ENCODE measurements around the gene CCPG1.
"Not testable (repeated sequence)": the region's sequence is repeated elsewhere in the genome, so short reads cannot be mapped to it uniquely, and the experiment has no call there.

The CCPG1 gene

GRCh38 chr15:55422089-55422488 is 13.9 kb upstream of the CCPG1 start:
- Histone ChIP-seq H3K4me1 (ENCODE audit: control insufficient read depth in 2 of 2, insufficient read depth in 1 of 2, low read depth in 1 of 2, low read length in 2 of 2) (no peaks in the 10 kb centered on the region), H2BK15ac (ENCODE audit: low read length) (no peak overlapping the region), H3K4me3 (ENCODE audit: low read length in 2 of 2) (no peak overlapping the region), H4K91ac (ENCODE audit: low read depth, low read length, poor library complexity) (no peak overlapping the region), H3K9me3 (replicated peaks in 1 of 2; ENCODE audit: control insufficient read depth in 2 of 2, insufficient read depth in 1 of 2, low read depth in 1 of 2, low read length in 2 of 2) (no peaks in the 10 kb centered on the region), H2AK5ac (ENCODE audit: low read depth, low read length) (no peak overlapping the region), H3K27ac (replicated peaks; ENCODE audit: low read length) (no peak overlapping the region), H3K4ac (ENCODE audit: low read length) (no peak overlapping the region), H3K23ac (ENCODE audit: low read depth, low read length, poor library complexity) (no peak overlapping the region), H2BK5ac (ENCODE audit: low read length) (no peak overlapping the region), H2AFZ (ENCODE audit: low read length) (no peak overlapping the region), H3K36me3 (replicated peaks in 1 of 2; ENCODE audit: control insufficient read depth in 2 of 2, insufficient read depth in 2 of 2, low read length in 2 of 2) (no peaks in the 10 kb centered on the region), H4K8ac (ENCODE audit: low read depth, low read length) (no peak overlapping the region), H3K4me2 (ENCODE audit: insufficient read depth, low read length, poor library complexity, severe bottlenecking) (no peak overlapping the region), H2BK120ac (ENCODE audit: low read depth, low read length) (no peak overlapping the region), H2BK12ac (ENCODE audit: low read length) (no peak overlapping the region), H3K9ac (ENCODE audit: low read depth, low read length, poor library complexity) (no peak overlapping the region), H3K79me1 (ENCODE audit: low read depth, low read length) (no peaks in the 10 kb centered on the region), H3K18ac (ENCODE audit: low read length) (no peak overlapping the region), H3K27me3 (ENCODE audit: control insufficient read depth in 3 of 3, insufficient read depth in 3 of 3, low read depth in 1 of 3, low read length in 3 of 3) (no peaks in the 10 kb centered on the region), H3K14ac (ENCODE audit: low read length) (no peak overlapping the region)
- WGBS, 2 donors (ENCODE audit: extremely low coverage in 2 of 2, insufficient read length in 2 of 2, insufficient replicate concordance in 1 of 2): no CpG with 5 or more reads among the region's 1 CpG
- DNase-seq (ENCODE audit: low spot score): no peak

DNA sequence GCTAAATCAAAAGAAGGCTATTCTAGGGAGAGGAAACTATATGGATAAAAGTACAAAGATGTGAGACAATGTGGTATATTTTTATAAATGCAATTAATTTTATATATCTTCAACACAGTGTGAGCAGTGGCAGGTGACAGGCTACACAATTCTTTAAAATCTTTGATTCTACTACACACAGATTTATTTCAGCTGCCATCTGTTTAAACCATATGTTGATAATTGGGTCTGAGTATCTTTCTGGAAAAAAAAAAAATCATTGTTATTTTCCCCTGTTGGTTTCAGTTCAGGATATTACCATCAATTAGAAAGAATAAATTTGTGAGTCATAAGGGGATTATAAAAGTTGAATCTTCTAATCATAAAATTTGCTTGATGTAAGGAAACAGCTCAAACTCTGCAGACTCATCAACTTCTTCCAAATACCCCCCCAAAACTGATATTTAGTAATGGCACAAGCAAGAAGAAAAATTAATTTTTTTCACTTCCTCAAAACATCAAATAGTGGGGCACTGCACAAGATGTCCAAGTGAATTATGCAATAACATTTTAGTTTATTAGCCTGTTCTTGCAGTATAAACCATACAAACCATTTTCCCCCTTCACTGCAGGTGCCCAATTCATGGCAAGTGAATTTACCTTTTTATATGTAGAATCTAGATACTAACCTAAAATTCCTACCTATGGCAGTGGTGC is 12.2 kb upstream of the CCPG1 start:
- H3K4me2 ChIP-seq (ENCODE audit: insufficient read depth, low read length, poor library complexity, severe bottlenecking): no peak overlapping the region
- DNase-seq (ENCODE audit: low spot score): no peak
- no peak overlapping the region for H3K9ac ChIP-seq (ENCODE audit: low read depth, low read length, poor library complexity)
- H2AFZ ChIP-seq (ENCODE audit: low read length): no peak overlapping the region
- no peak overlapping the region for H2AK5ac ChIP-seq (ENCODE audit: low read depth, low read length)
- H3K9me3 ChIP-seq (replicated peaks in 1 of 2; ENCODE audit: control insufficient read depth in 2 of 2, insufficient read depth in 1 of 2, low read depth in 1 of 2, low read length in 2 of 2): no peaks in the 10 kb centered on the region
- no peak overlapping the region for H2BK15ac ChIP-seq (ENCODE audit: low read length)
- no peaks in the 10 kb centered on the region for H3K4me1 ChIP-seq (ENCODE audit: control insufficient read depth in 2 of 2, insufficient read depth in 1 of 2, low read depth in 1 of 2, low read length in 2 of 2)
- no peak overlapping the region for H4K8ac ChIP-seq (ENCODE audit: low read depth, low read length)
- H3K27me3 ChIP-seq (ENCODE audit: control insufficient read depth in 3 of 3, insufficient read depth in 3 of 3, low read depth in 1 of 3, low read length in 3 of 3): no peaks in the 10 kb centered on the region
- no peak overlapping the region for H2BK120ac ChIP-seq (ENCODE audit: low read depth, low read length)
- H3K4me3 ChIP-seq (ENCODE audit: low read length in 2 of 2): no peak overlapping the region
- H3K79me1 ChIP-seq (ENCODE audit: low read depth, low read length): no peaks in the 10 kb centered on the region
- H2BK5ac ChIP-seq (ENCODE audit: low read length): no peak overlapping the region
- H3K18ac ChIP-seq (ENCODE audit: low read length): no peak overlapping the region
- H2BK12ac ChIP-seq (ENCODE audit: low read length): no peak overlapping the region
- no peak overlapping the region for H3K14ac ChIP-seq (ENCODE audit: low read length)
- H4K91ac ChIP-seq (ENCODE audit: low read depth, low read length, poor library complexity): no peak overlapping the region
- H3K23ac ChIP-seq (ENCODE audit: low read depth, low read length, poor library complexity): no peak overlapping the region
- no peak overlapping the region for H3K27ac ChIP-seq (replicated peaks; ENCODE audit: low read length)
- no peak overlapping the region for H3K4ac ChIP-seq (ENCODE audit: low read length)
- no peaks in the 10 kb centered on the region for H3K36me3 ChIP-seq (replicated peaks in 1 of 2; ENCODE audit: control insufficient read depth in 2 of 2, insufficient read depth in 2 of 2, low read length in 2 of 2)

DNA sequence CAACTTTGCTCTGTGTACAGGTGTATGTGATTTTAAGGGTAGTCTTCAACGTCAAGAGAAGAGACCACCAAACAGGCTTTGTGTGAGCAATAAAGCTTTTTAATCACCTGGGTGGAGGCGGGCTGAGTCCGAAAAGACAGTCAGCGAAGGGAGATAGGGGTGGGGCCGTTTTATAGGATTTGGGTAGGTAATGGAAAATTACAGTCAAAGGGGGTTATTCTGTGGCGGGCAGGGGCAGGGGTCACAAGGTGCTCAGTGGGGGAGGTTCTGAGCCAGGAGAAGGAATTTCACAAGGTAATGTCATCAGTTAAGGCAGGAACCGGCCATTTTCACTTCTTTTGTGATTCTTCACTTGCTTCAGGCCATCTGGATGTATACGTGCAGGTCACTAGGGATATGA is 9.5 kb upstream of the CCPG1 start:
- WGBS, 2 donors (ENCODE audit: extremely low coverage in 2 of 2, insufficient read length in 2 of 2, insufficient replicate concordance in 1 of 2): no CpG with 5 or more reads among the region's 8 CpGs
- not testable (repeated sequence) for DNase-seq (ENCODE audit: low spot score); H3K18ac ChIP-seq (ENCODE audit: low read length)

GRCh38 chr15:55408976-55409375 is 817 bp upstream of the CCPG1 start:
- H3K4me2 ChIP-seq (ENCODE audit: insufficient read depth, low read length, poor library complexity, severe bottlenecking): peak overlapping the region; percentile 65
- H2BK12ac ChIP-seq (ENCODE audit: low read length); H4K8ac ChIP-seq (ENCODE audit: low read depth, low read length); H3K79me1 ChIP-seq (ENCODE audit: low read depth, low read length); H3K9me3 ChIP-seq (replicated peaks in 1 of 2; ENCODE audit: control insufficient read depth in 2 of 2, insufficient read depth in 1 of 2, low read depth in 1 of 2, low read length in 2 of 2); H4K91ac ChIP-seq (ENCODE audit: low read depth, low read length, poor library complexity); H3K4ac ChIP-seq (ENCODE audit: low read length); H3K36me3 ChIP-seq (replicated peaks in 1 of 2; ENCODE audit: control insufficient read depth in 2 of 2, insufficient read depth in 2 of 2, low read length in 2 of 2); H2BK5ac ChIP-seq (ENCODE audit: low read length); H3K9ac ChIP-seq (ENCODE audit: low read depth, low read length, poor library complexity); H3K27me3 ChIP-seq (ENCODE audit: control insufficient read depth in 3 of 3, insufficient read depth in 3 of 3, low read depth in 1 of 3, low read length in 3 of 3); DNase-seq (ENCODE audit: low spot score); H3K23ac ChIP-seq (ENCODE audit: low read depth, low read length, poor library complexity); H3K14ac ChIP-seq (ENCODE audit: low read length); H2BK15ac ChIP-seq (ENCODE audit: low read length); H3K4me1 ChIP-seq (ENCODE audit: control insufficient read depth in 2 of 2, insufficient read depth in 1 of 2, low read depth in 1 of 2, low read length in 2 of 2); H2BK120ac ChIP-seq (ENCODE audit: low read depth, low read length); H3K18ac ChIP-seq (ENCODE audit: low read length); H2AK5ac ChIP-seq (ENCODE audit: low read depth, low read length): not testable (repeated sequence)
- peak overlapping the region; percentile 91 for H3K27ac ChIP-seq (replicated peaks; ENCODE audit: low read length)
- WGBS, 2 donors (ENCODE audit: extremely low coverage in 2 of 2, insufficient read length in 2 of 2, insufficient replicate concordance in 1 of 2): no CpG with 5 or more reads among the region's 14 CpGs
- H3K4me3 ChIP-seq (ENCODE audit: low read length in 2 of 2): peak overlapping the region; percentile 73 to 95
- H2AFZ ChIP-seq (ENCODE audit: low read length): peak overlapping the region; percentile 98

More for the DNA sequence above, 9.5 kb upstream of the CCPG1 start:
- H3K23ac ChIP-seq (ENCODE audit: low read depth, low read length, poor library complexity); H3K9ac ChIP-seq (ENCODE audit: low read depth, low read length, poor library complexity); H3K27me3 ChIP-seq (ENCODE audit: control insufficient read depth in 3 of 3, insufficient read depth in 3 of 3, low read depth in 1 of 3, low read length in 3 of 3); H3K4me3 ChIP-seq (ENCODE audit: low read length in 2 of 2); H3K36me3 ChIP-seq (replicated peaks in 1 of 2; ENCODE audit: control insufficient read depth in 2 of 2, insufficient read depth in 2 of 2, low read length in 2 of 2); H3K27ac ChIP-seq (replicated peaks; ENCODE audit: low read length); H4K91ac ChIP-seq (ENCODE audit: low read depth, low read length, poor library complexity); H3K14ac ChIP-seq (ENCODE audit: low read length); H2AK5ac ChIP-seq (ENCODE audit: low read depth, low read length); H3K4me1 ChIP-seq (ENCODE audit: control insufficient read depth in 2 of 2, insufficient read depth in 1 of 2, low read depth in 1 of 2, low read length in 2 of 2); H3K4me2 ChIP-seq (ENCODE audit: insufficient read depth, low read length, poor library complexity, severe bottlenecking); H2BK120ac ChIP-seq (ENCODE audit: low read depth, low read length); H4K8ac ChIP-seq (ENCODE audit: low read depth, low read length); H3K79me1 ChIP-seq (ENCODE audit: low read depth, low read length); H3K9me3 ChIP-seq (replicated peaks in 1 of 2; ENCODE audit: control insufficient read depth in 2 of 2, insufficient read depth in 1 of 2, low read depth in 1 of 2, low read length in 2 of 2); H2BK15ac ChIP-seq (ENCODE audit: low read length); H3K4ac ChIP-seq (ENCODE audit: low read length); H2BK12ac ChIP-seq (ENCODE audit: low read length); H2BK5ac ChIP-seq (ENCODE audit: low read length); H2AFZ ChIP-seq (ENCODE audit: low read length): not testable (repeated sequence)
